K562 treated with DMSO at 1 percent for 4 hours (cell line): Measurements from ENCODE around the gene COL1A2. TPM values are rescaled to one million over a fixed set of nuclear protein-coding genes. Genes with fewer than 3 reads are reported as not detected.

ENCODE experiments used
- total RNA-seq: library from RNA; unstranded; fragments of 300-600 nt; gene quantifications from 2 replicates; pipeline ENCODE4 v1.2.3, GENCODE V29; 2022; ENCODE audit not compliant: insufficient read depth

Gene COL1A2
- total RNA-seq = 0.80 and 2.3 TPM in 2 replicates

DNA sequence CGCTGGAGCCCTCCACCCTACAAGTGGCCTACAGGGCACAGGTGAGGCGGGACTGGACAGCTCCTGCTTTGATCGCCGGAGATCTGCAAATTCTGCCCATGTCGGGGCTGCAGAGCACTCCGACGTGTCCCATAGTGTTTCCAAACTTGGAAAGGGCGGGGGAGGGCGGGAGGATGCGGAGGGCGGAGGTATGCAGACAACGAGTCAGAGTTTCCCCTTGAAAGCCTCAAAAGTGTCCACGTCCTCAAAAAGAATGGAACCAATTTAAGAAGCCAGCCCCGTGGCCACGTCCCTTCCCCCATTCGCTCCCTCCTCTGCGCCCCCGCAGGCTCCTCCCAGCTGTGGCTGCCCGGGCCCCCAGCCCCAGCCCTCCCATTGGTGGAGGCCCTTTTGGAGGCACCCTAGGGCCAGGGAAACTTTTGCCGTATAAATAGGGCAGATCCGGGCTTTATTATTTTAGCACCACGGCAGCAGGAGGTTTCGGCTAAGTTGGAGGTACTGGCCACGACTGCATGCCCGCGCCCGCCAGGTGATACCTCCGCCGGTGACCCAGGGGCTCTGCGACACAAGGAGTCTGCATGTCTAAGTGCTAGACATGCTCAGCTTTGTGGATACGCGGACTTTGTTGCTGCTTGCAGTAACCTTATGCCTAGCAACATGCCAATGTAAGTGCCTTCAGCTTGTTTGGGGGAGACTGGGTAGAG is at the start of gene COL1A2:
Gene COL1A2, plus strand, starts transcription at position 459 of the 704 bp plus-strand sequence. Its CDS starts 137 bp downstream, at position 596.

Other genes with a start within 250 kb of the COL1A2 start
- 4.1 and 5.3 TPM in 2 replicates for gene CASD1, start 114.9 kb downstream of the COL1A2 start, total RNA-seq